ENCODE results near the gene FAM234A.

GRCh38 chr16:265002-265529 lies 30.4 kb downstream of the FAM234A start:
- TF ChIP-seq POLR2A (IDR thresholded peaks at IDR 0.05; ENCODE audit: low read length) (no peak), POLR2AphosphoS2 (conservative IDR thresholded peaks at IDR 0.05; ENCODE audit: low read length) (no peak)
